ENCODE results near the gene NLRP6. TPM values are rescaled to one million over a fixed set of nuclear protein-coding genes. Genes with fewer than 3 reads are reported as not detected.

NLRP6 gene
- total and polyA plus RNA-seq, 2 donors from 2014 or later = 0.32 to 1.6 TPM

DNA sequence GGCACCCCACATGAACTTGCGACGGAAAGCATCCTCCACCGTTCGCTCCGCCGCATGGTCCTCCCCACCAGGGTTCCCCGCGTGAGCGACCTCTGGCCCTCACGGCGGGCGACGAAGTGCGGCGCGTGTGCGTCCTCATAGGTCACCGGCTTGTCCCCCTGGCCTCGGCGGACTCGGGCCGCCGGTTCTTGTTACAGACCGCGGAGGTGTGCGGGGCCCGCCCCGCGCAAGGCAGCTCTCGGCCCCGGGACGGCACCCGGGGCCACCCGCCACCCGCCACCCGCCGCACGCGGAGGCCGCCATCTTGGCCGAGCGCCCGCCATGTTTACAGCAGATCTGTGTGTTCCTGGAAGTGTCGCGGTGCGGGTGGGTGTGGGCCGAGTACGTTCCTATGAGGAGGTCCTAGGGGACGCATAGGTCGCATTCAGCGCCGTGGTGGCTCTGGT lies 25.9 kb downstream of the NLRP6 start:
- H3K27me3 ChIP-seq (ENCODE audit: control insufficient read depth, insufficient read depth, low read length) = no peaks in the 10 kb centered on the region
- no peaks in the 10 kb centered on the region for H3K9me3 ChIP-seq (ENCODE audit: control insufficient read depth in 2 of 3, insufficient read depth in 1 of 3, low read length in 3 of 3)
- TF ChIP-seq CTCF (IDR thresholded peaks at IDR 0.05; ENCODE audit: borderline replicate concordance, extremely low read depth, insufficient read depth) = no peak
- DNase-seq (peak in 1 of 5 donors; percentile 79), FAIRE-seq (no peak)
- H3K36me3 ChIP-seq (ENCODE audit: control insufficient read depth in 2 of 3, insufficient read depth in 3 of 3, low read length in 3 of 3) = no peaks in the 10 kb centered on the region
- no peak overlapping the region for H3K9ac ChIP-seq (ENCODE audit: low read length in 3 of 3)
- no peak overlapping the region for H3K4me3 ChIP-seq (ENCODE audit: low read length in 3 of 3)
- peaks cover 0 to 12% (median 0%) of the 10 kb centered on the region in 3 donors for H3K4me1 ChIP-seq (ENCODE audit: control insufficient read depth in 2 of 3, insufficient read depth in 2 of 3, low read depth in 1 of 3, low read length in 3 of 3)
- H3K27ac ChIP-seq (ENCODE audit: low read depth in 2 of 2, low read length in 2 of 2) = no peak overlapping the region
- intact Hi-C loops (cut with DNase I) = loop anchor here (10.0 kb wide), 1 partner anchor 51 kb away; no protein-coding TSS in a partner anchor

DNA sequence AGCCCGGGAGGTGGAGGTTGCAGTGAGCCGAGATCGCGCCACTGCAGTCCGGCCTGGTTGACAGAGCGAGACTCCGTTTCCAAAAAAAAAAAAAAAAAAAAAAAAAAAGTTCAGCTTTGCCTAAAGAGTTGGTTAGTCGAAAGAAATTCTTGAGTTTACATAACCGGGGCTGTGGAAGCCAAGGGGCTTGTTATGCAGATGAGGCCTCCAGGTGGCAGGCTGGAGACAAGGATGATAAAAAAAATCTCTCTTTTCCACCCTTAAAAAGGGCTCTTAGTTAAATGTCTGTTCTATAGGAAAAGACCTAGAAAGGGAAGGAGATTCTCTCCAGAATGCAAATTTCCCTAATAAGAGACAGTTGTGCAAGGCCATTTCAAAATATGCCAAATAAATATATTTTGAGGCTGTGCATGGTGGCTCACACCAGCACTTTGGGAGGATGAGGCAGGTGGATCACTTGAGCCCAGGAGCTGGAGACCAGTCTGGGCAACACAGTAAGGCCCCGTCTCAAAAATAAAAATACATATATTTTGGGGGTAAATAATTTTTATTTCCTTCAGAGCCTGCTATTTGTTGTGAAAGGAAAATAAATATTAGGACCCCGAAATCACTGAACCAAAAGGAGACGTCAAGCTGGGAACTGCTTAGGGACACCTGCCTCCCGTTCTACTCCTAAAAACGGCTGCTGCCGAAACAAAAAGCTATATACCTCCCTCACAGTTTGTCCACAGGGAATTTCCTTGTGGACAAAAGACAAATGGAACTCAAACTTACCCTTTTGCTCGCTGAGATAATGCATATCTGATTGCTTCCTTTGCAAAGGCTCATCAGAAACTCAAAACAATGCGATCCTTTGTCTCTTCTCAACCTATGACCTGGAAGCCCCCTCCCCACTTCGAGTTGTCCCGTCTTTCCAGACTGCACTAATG lies 27.0 kb downstream of the NLRP6 start:
- peak; percentile 72 for TF ChIP-seq CTCF (IDR thresholded peaks at IDR 0.05; ENCODE audit: borderline replicate concordance, extremely low read depth, insufficient read depth)
- no peak for FAIRE-seq
- Histone ChIP-seq H3K27ac (ENCODE audit: low read depth in 2 of 2, low read length in 2 of 2) (no peak overlapping the region), H3K27me3 (ENCODE audit: control insufficient read depth, insufficient read depth, low read length) (no peaks in the 10 kb centered on the region), H3K4me3 (ENCODE audit: low read length in 3 of 3) (no peak overlapping the region), H3K4me1 (ENCODE audit: control insufficient read depth in 2 of 3, insufficient read depth in 2 of 3, low read depth in 1 of 3, low read length in 3 of 3) (peaks cover 0 to 12% (median 0%) of the 10 kb centered on the region in 3 donors), H3K9me3 (ENCODE audit: control insufficient read depth in 2 of 3, insufficient read depth in 1 of 3, low read length in 3 of 3) (no peaks in the 10 kb centered on the region), H3K36me3 (ENCODE audit: control insufficient read depth in 2 of 3, insufficient read depth in 3 of 3, low read length in 3 of 3) (no peaks in the 10 kb centered on the region), H3K9ac (ENCODE audit: low read length in 3 of 3) (no peak overlapping the region)
- peak in 3 of 5 donors; percentile 74 to 91 (median 88) for DNase-seq
- intact Hi-C loops (cut with DNase I) = loop anchor here (10.0 kb wide), 1 partner anchor 50 kb away; no protein-coding TSS in a partner anchor

GRCh38 chr11:305844-306211 lies 27.6 kb downstream of the NLRP6 start:
- H3K9me3 ChIP-seq (ENCODE audit: control insufficient read depth in 2 of 3, insufficient read depth in 1 of 3, low read length in 3 of 3) = no peaks in the 10 kb centered on the region
- DNase-seq = no peak
- no peak for FAIRE-seq
- no peak overlapping the region for H3K27ac ChIP-seq (ENCODE audit: low read depth in 2 of 2, low read length in 2 of 2)
- intact Hi-C loops (cut with DNase I) = loop anchor here (10.0 kb wide), 1 partner anchor 49 kb away; no protein-coding TSS in a partner anchor
- H3K4me3 ChIP-seq (ENCODE audit: low read length in 3 of 3) = no peak overlapping the region
- H3K4me1 ChIP-seq (ENCODE audit: control insufficient read depth in 2 of 3, insufficient read depth in 2 of 3, low read depth in 1 of 3, low read length in 3 of 3) = peaks cover 0 to 12% (median 0%) of the 10 kb centered on the region in 3 donors
- H3K36me3 ChIP-seq (ENCODE audit: control insufficient read depth in 2 of 3, insufficient read depth in 3 of 3, low read length in 3 of 3) = no peaks in the 10 kb centered on the region
- H3K9ac ChIP-seq (ENCODE audit: low read length in 3 of 3) = no peak overlapping the region
- no peak for TF ChIP-seq CTCF (IDR thresholded peaks at IDR 0.05; ENCODE audit: borderline replicate concordance, extremely low read depth, insufficient read depth)
- no peaks in the 10 kb centered on the region for H3K27me3 ChIP-seq (ENCODE audit: control insufficient read depth, insufficient read depth, low read length)

Data from kidney (tissue), 14 donors.